Activated B cell treated with CpG ODN at 0.5 μM for 24 hours (primary cell): ENCODE measurements around the gene ULBP1. TPM values are rescaled to one million over a fixed set of nuclear protein-coding genes. Genes with fewer than 3 reads are reported as not detected.
"Not testable (repeated sequence)": the region's sequence is repeated elsewhere in the genome, so short reads cannot be mapped to it uniquely, and the experiment has no call there.

ENCODE experiments used
- ATAC-seq: fragments of 200-7000 bp; cut with Tn5 transposase; one replicate; pipeline ENCODE4 v1.10.0; 2021; ENCODE audit warnings: low read depth, mild to moderate bottlenecking, moderate library complexity
- CTCF ChIA-PET: fragments of 350-600 bp; sonication (Branson Sonifier 250); formaldehyde crosslinking; loops from one replicate; lab custom pipeline; 2021; ENCODE audit warnings: antibody characterized with exemption; lab: Charles Lee
- POLR2A ChIA-PET: fragments of 350-600 bp; sonication (Branson Sonifier 250); formaldehyde crosslinking; loops from one replicate; lab custom pipeline; 2021; ENCODE audit warnings: antibody characterized with exemption; lab: Charles Lee
- DNase-seq: peaks from one replicate; pipeline ENCODE4 v3.0.0; 2022
- H3K27ac Mint-ChIP-seq: one replicate; pipeline ENCODE4 v1.8.0; 2020; ENCODE audit warnings: mixed read lengths
- H3K27me3 Mint-ChIP-seq: one replicate; pipeline ENCODE4 v1.8.0; 2021; ENCODE audit warnings: mixed read lengths
- H3K36me3 Mint-ChIP-seq: one replicate; pipeline ENCODE4 v1.8.0; 2021; ENCODE audit warnings: low read depth, mixed read lengths
- H3K4me1 Mint-ChIP-seq: one replicate; pipeline ENCODE4 v1.8.0; 2021; ENCODE audit warnings: mixed read lengths
- H3K4me3 Mint-ChIP-seq: one replicate; pipeline ENCODE4 v1.8.0; 2020; ENCODE audit warnings: mild to moderate bottlenecking, mixed read lengths
- H3K9me3 Mint-ChIP-seq: one replicate; pipeline ENCODE4 v1.8.0; 2020; ENCODE audit warnings: mixed read lengths
- CTCF ChIP-seq: fragments of 200-600 bp; IDR thresholded peaks from one replicate; pipeline ENCODE4 v1.8.0; 2022; ENCODE audit warnings: antibody characterized with exemption, mild to moderate bottlenecking
- intact Hi-C: fragments of 100-400 bp; cut with micrococcal nuclease; formaldehyde crosslinking; loops from one replicate; pipeline ENCODE4 v1.15.1; 2024
- total RNA-seq: library from RNA; stranded (reverse); gene quantifications from 2 replicates; pipeline ENCODE4 v1.2.3, GENCODE V29; 2022

The ULBP1 gene
- total RNA-seq, 1 donor from 2014 or later = 2.2 TPM

- no peak for DNase-seq
- Mint-ChIP-seq H3K9me3 (no peaks in the 10 kb centered on the region), H3K27ac (no peak overlapping the region), H3K27me3 (peaks cover 70% of the 10 kb centered on the region), H3K4me1 (peaks cover 11% of the 10 kb centered on the region), H3K36me3 (no peaks in the 10 kb centered on the region), H3K4me3 (no peak overlapping the region)
- POLR2A ChIA-PET = no interaction called here
- CTCF ChIA-PET = no interaction called here
- TF ChIP-seq CTCF = no peak
- no peak for ATAC-seq
- intact Hi-C loops = no loop called here
These were observed 5.9 kb downstream of the ULBP1 start for GRCh38 chr6:149969635-149970034.

- CTCF ChIA-PET = interaction anchor here (1.1 kb wide), 1 partner anchor 42 kb away, joined by 3 read pairs; no protein-coding TSS in a partner anchor
- H3K4me1 Mint-ChIP-seq, DNase-seq, H3K27ac Mint-ChIP-seq, H3K9me3 Mint-ChIP-seq, H3K36me3 Mint-ChIP-seq, POLR2A ChIA-PET, H3K4me3 Mint-ChIP-seq, intact Hi-C loops: not testable (repeated sequence)
- peaks cover 47% of the 10 kb centered on the region for H3K27me3 Mint-ChIP-seq
- peak; percentile 57 for ATAC-seq
These were observed 10.7 kb downstream of the ULBP1 start for GRCh38 chr6:149974394-149974793.

- ChIA-PET POLR2A (no interaction called here), CTCF (interaction anchor here (1.1 kb wide), 1 partner anchor 42 kb away, joined by 3 read pairs; no protein-coding TSS in a partner anchor)
- Mint-ChIP-seq H3K27ac (no peak overlapping the region), H3K36me3 (no peaks in the 10 kb centered on the region), H3K9me3 (no peaks in the 10 kb centered on the region), H3K27me3 (peaks cover 45% of the 10 kb centered on the region), H3K4me3 (no peak overlapping the region), H3K4me1 (no peaks in the 10 kb centered on the region)
- TF ChIP-seq CTCF = no peak
- ATAC-seq (no peak), DNase-seq (no peak)
- intact Hi-C loops = no loop called here
These were observed 11.1 kb downstream of the ULBP1 start for GRCh38 chr6:149974825-149975224.

GRCh38 chr6:149975400-149975799 lies 11.7 kb downstream of the ULBP1 start:
- no peak overlapping the region for H3K4me3 Mint-ChIP-seq
- H3K4me1 Mint-ChIP-seq = no peaks in the 10 kb centered on the region
- no peak for TF ChIP-seq CTCF
- CTCF ChIA-PET = no interaction called here
- ATAC-seq (no peak), DNase-seq (no peak)
- no peak overlapping the region for H3K27ac Mint-ChIP-seq
- intact Hi-C loops = no loop called here
- peaks cover 43% of the 10 kb centered on the region for H3K27me3 Mint-ChIP-seq
- POLR2A ChIA-PET = no interaction called here
- no peaks in the 10 kb centered on the region for H3K36me3 Mint-ChIP-seq
- H3K9me3 Mint-ChIP-seq = no peaks in the 10 kb centered on the region

GRCh38 chr6:149977221-149977620 lies 13.5 kb downstream of the ULBP1 start:
- ChIA-PET POLR2A (no interaction called here), CTCF (no interaction called here)
- DNase-seq (no peak), ATAC-seq (no peak)
- peaks cover 50% of the 10 kb centered on the region for H3K27me3 Mint-ChIP-seq
- no peaks in the 10 kb centered on the region for H3K36me3 Mint-ChIP-seq
- TF ChIP-seq CTCF = no peak
- intact Hi-C loops = no loop called here
- no peak overlapping the region for H3K27ac Mint-ChIP-seq
- H3K9me3 Mint-ChIP-seq = no peaks in the 10 kb centered on the region
- no peaks in the 10 kb centered on the region for H3K4me1 Mint-ChIP-seq
- no peak overlapping the region for H3K4me3 Mint-ChIP-seq

- no peak for ATAC-seq
- Mint-ChIP-seq H3K9me3 (no peaks in the 10 kb centered on the region), H3K36me3 (no peaks in the 10 kb centered on the region), H3K27ac (no peak overlapping the region), H3K27me3 (peaks cover 45% of the 10 kb centered on the region), H3K4me1 (no peaks in the 10 kb centered on the region), H3K4me3 (no peak overlapping the region)
- no peak for TF ChIP-seq CTCF
- no peak for DNase-seq
- CTCF ChIA-PET = no interaction called here
- POLR2A ChIA-PET = no interaction called here
- intact Hi-C loops = no loop called here
These were observed 14.9 kb downstream of the ULBP1 start for GRCh38 chr6:149978610-149979009.
